Kidney epithelial cell (primary cell): ENCODE data around the gene WDR43. TPM values are rescaled to one million over a fixed set of nuclear protein-coding genes. Genes with fewer than 3 reads are reported as not detected.

Experiments used
- DNase-seq: peaks from one replicate; pipeline ENCODE4 v3.0.0-alpha.2; 2010; ENCODE audit warnings: low read depth
- H3K27me3 ChIP-seq: 2 replicates; pipeline ENCODE4 v1.6.0; 2011; ENCODE audit warnings: low read length; ENCODE audit not compliant: control insufficient read depth, insufficient read depth
- H3K36me3 ChIP-seq: 2 replicates; pipeline ENCODE4 v1.5.1; 2011; ENCODE audit warnings: low read length; ENCODE audit not compliant: control insufficient read depth, insufficient read depth
- H3K4me3 ChIP-seq: 2 replicates; pipeline ENCODE4 v1.5.1; 2011; ENCODE audit warnings: low read depth, mild to moderate bottlenecking, control low read depth, low read length
- total RNA-seq: library from RNA; depleted of rRNA; stranded (reverse); fragments of >200 nt; gene quantifications from 2 replicates; pipeline ENCODE4 v1.2.3, GENCODE V29; 2015
- TF ChIP-seq, protein P1 (sequence below): IDR thresholded peaks from 2 replicates; pipeline ENCODE4 v1.5.1; 2011; ENCODE audit warnings: mild to moderate bottlenecking, moderate library complexity, low read length, control low read depth, inconsistent platforms; ENCODE audit not compliant: insufficient read depth, poor library complexity, severe bottlenecking

Gene WDR43
- total RNA-seq, 1 donor from 2014 or later: 66.0 TPM

DNA sequence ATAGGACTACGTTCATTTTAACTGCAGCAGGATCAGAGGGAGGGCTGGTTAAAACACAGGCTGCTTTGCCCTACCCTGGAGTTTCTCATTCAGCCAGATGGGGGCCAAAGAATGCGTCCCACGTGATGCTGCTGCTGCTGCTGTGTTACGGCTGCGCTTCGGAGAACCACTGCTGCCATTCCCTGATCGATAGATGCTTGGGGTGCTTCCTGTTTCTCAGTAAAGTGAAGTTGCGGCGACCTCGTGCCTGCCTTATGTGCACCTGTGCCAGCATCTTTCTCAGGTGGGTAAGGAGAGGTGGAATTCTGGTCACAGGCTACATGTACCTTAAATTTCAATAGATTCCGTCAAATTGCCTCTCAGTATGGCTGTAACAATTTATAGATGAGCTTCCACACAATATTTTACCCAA is 62.0 kb downstream of the WDR43 start:
- TF ChIP-seq, protein P1, sequence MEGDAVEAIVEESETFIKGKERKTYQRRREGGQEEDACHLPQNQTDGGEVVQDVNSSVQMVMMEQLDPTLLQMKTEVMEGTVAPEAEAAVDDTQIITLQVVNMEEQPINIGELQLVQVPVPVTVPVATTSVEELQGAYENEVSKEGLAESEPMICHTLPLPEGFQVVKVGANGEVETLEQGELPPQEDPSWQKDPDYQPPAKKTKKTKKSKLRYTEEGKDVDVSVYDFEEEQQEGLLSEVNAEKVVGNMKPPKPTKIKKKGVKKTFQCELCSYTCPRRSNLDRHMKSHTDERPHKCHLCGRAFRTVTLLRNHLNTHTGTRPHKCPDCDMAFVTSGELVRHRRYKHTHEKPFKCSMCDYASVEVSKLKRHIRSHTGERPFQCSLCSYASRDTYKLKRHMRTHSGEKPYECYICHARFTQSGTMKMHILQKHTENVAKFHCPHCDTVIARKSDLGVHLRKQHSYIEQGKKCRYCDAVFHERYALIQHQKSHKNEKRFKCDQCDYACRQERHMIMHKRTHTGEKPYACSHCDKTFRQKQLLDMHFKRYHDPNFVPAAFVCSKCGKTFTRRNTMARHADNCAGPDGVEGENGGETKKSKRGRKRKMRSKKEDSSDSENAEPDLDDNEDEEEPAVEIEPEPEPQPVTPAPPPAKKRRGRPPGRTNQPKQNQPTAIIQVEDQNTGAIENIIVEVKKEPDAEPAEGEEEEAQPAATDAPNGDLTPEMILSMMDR: peak; percentile 16
- DNase-seq: no peak
- Histone ChIP-seq H3K4me3 (no peak overlapping the region), H3K36me3 (no peaks in the 10 kb centered on the region), H3K27me3 (no peaks in the 10 kb centered on the region)

DNA sequence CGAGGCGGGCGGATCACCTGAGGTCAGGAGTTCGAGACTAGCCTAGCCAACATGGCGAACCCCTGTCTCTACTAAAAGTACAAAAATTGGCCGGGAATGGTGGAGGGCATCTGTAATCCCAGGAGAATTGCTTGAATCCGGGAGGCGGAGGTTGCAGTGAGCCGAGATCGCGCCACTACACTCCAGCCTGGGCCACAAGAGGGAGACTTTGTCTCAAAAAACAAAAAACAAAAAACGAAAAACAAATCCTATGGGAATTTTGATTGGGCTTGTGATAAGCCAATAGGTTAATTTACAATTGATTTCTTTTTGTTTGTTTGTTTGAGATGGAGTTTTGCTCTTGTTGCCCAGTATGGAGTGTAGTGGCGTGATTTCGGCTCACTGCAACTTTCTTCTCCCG is 62.4 kb downstream of the WDR43 start:
- H3K27me3 ChIP-seq: no peaks in the 10 kb centered on the region
- no peak for DNase-seq
- H3K4me3 ChIP-seq: no peak overlapping the region
- H3K36me3 ChIP-seq: no peaks in the 10 kb centered on the region
- TF ChIP-seq, protein P1: peak; percentile 25

DNA sequence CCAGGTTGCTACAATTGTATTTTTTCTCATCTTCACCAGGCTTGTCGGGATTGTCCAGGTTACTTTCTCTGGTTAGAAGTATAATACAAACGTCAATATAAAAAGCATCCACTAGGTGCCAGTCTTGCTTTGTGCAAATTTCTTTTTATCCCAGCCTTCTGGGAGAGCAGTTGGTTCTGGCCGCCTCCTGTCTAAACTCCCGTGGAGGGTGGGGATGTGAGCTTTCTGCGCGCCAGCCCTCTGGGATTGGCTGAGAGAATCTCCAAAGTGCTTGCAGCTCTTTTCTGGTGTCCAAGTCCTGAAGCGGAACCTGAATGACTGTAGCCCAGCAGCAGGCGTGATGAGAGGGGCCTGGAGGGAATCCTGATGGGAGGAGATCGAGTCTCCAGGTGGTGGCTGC is 64.2 kb downstream of the WDR43 start:
- no peak for DNase-seq
- Histone ChIP-seq H3K36me3 (no peaks in the 10 kb centered on the region), H3K4me3 (no peak overlapping the region), H3K27me3 (no peaks in the 10 kb centered on the region)
- TF ChIP-seq, protein P1: peak; percentile 57

DNA sequence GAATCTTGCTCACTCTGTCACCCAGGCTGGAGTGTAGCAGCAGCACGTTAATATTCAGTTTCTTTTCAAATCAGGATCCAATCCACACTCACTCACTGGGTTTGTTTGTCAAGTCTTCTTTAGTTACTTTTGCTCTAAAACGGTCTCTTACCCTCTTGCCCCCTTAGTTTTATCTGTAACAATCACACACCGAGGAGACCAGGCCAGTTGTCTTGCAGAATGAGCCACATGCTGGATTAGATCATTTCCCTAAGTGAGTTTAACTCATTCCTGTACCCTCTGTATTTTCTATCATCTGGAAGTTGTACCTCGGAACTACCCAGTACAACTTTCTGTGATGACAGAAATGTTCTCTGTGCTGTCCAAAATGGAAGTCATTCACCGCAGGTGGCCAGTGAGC is 65.9 kb downstream of the WDR43 start:
- Histone ChIP-seq H3K4me3 (no peak overlapping the region), H3K27me3 (no peaks in the 10 kb centered on the region), H3K36me3 (no peaks in the 10 kb centered on the region)
- TF ChIP-seq, protein P1: no peak
- DNase-seq: no peak

DNA sequence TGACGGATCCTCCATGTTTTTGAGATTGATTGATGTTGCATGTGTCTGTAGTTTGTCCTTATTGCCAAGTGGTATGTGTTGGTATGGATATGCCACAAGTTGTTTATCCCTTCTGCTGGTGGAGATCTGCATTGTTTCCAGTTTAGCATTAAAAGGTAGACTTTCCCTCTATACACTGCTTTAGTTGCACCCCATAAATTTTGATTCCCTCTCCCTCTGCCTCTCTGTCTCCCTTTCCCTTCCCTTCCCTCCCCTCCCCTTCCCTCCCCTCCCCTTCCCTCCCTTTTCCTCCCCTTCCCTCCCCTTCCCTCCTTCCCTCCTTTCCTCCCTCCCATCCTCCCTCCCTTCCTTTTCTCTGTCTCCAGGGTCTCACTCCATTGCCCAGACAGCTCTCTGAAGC is 68.0 kb downstream of the WDR43 start:
- no peak for DNase-seq
- TF ChIP-seq, protein P1: no peak
- Histone ChIP-seq H3K27me3 (no peaks in the 10 kb centered on the region), H3K4me3 (no peak overlapping the region), H3K36me3 (no peaks in the 10 kb centered on the region)

DNA sequence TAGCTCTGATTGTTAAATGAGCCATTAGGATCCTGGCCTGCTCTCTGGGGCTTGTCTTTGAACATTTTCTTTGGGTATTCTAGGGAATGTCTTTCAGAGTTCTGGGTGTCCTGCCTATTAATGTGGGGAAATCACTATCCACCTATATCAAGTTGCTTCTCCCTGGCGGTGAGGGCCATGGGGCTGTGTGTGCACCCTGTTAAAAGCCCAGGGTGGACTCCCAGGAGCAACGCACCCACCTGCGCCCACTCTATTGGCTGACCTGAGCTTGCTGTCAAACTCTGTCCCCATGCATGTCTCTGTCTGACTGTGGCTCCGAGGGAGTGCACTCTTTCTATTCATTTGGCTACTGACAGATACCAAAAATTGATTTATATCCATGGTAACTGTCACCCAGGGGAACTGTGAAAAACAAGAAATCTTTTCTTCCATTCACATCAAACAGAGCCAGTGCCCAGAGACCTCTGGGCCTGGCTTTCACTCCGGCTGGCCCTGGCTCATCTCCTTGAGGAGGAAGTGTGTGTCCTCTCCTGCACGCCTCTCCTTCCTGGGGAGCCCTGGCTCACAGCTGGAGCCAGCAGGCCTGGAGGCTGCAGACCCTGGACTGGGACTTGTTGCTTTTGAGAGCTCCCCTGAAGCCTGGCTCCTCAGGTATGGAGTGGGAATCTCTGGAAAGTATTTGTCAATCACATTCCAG is 76.1 kb downstream of the WDR43 start:
- no peak for DNase-seq
- TF ChIP-seq, protein P1: no peak

More for the DNA sequence above, 76.1 kb downstream of the WDR43 start:
- Histone ChIP-seq H3K4me3 (no peak overlapping the region), H3K27me3 (no peaks in the 10 kb centered on the region), H3K36me3 (no peaks in the 10 kb centered on the region)
